ENCODE measurements around the gene ORC5. TPM values are rescaled to one million over a fixed set of nuclear protein-coding genes. Genes with fewer than 3 reads are reported as not detected.

The ORC5 gene
- total RNA-seq, 3 donors from 2014 or later (not counting 1 experiment from before 2014, with no cell fraction given), result 7.3 to 13.6 (median 11.8) TPM

GRCh38 chr7:104209063-104209462 is 1.2 kb upstream of the ORC5 start:
- no peaks in the 10 kb centered on the region for H3K36me3 Mint-ChIP-seq
- Histone ChIP-seq H3K27me3 (ENCODE audit: control insufficient read depth, insufficient read depth, low read length) (no peaks in the 10 kb centered on the region), H3K9me3 (ENCODE audit: control insufficient read depth, insufficient read depth, low read length) (no peaks in the 10 kb centered on the region), H3K4me1 (ENCODE audit: control insufficient read depth, insufficient read depth, low read length) (peaks cover 6% of the 10 kb centered on the region), H3K27ac (ENCODE audit: low read length) (no peak overlapping the region), H3K4me3 (ENCODE audit: low read length) (no peak overlapping the region), H3K36me3 (ENCODE audit: control insufficient read depth, insufficient read depth, low read length) (no peaks in the 10 kb centered on the region)
- peak overlapping the region; percentile 96 to 98 for H3K27ac Mint-ChIP-seq
- H3K4me1 Mint-ChIP-seq, result peaks cover 22 to 27% of the 10 kb centered on the region in 2 donors
- H3K4me3 Mint-ChIP-seq, result peak overlapping the region; percentile 96
- intact Hi-C loops (cut with micrococcal nuclease), result no loop called here
- H3K27me3 Mint-ChIP-seq (ENCODE audit: low read depth in 2 of 2), result peaks cover 11 to 35% of the 10 kb centered on the region in 2 donors
- H3K9me3 Mint-ChIP-seq, result no peaks in the 10 kb centered on the region
- no peak for TF ChIP-seq CTCF (IDR thresholded peaks at IDR 0.05)
- ATAC-seq (no peak), DNase-seq (no peak)
- 90% methylated on average over 3 of the region's 4 CpGs for WGBS (ENCODE audit: insufficient coverage)

- ATAC-seq, result no peak
- Histone ChIP-seq H3K27me3 (ENCODE audit: control insufficient read depth, insufficient read depth, low read length) (no peaks in the 10 kb centered on the region), H3K4me1 (ENCODE audit: control insufficient read depth, insufficient read depth, low read length) (peaks cover 6% of the 10 kb centered on the region), H3K27ac (ENCODE audit: low read length) (peak overlapping the region; percentile 87), H3K36me3 (ENCODE audit: control insufficient read depth, insufficient read depth, low read length) (peaks cover 5% of the 10 kb centered on the region), H3K9me3 (ENCODE audit: control insufficient read depth, insufficient read depth, low read length) (no peaks in the 10 kb centered on the region), H3K4me3 (ENCODE audit: low read length) (peak overlapping the region; percentile 91)
- intact Hi-C loops (cut with micrococcal nuclease), result no loop called here
- Mint-ChIP-seq H3K27me3 (ENCODE audit: low read depth in 2 of 2) (peaks cover 11 to 35% of the 10 kb centered on the region in 2 donors), H3K27ac (peak overlapping the region; percentile 96 to 98), H3K9me3 (no peaks in the 10 kb centered on the region), H3K4me3 (peak overlapping the region; percentile 96), H3K36me3 (no peaks in the 10 kb centered on the region), H3K4me1 (peaks cover 22 to 32% of the 10 kb centered on the region in 2 donors)
- whole genome bisulfite sequencing (ENCODE audit: insufficient coverage), result 44% methylated on average over 7 of the region's 7 CpGs
- peak in 1 of 2 donors; percentile 3 for DNase-seq
- TF ChIP-seq CTCF (IDR thresholded peaks at IDR 0.05), result no peak
Measured at GRCh38 chr7:104208421-104208780, 588 bp upstream of the ORC5 start.

GRCh38 chr7:104207348-104207730 is 474 bp downstream of the ORC5 start:
- no peaks in the 10 kb centered on the region for H3K27me3 ChIP-seq (ENCODE audit: control insufficient read depth, insufficient read depth, low read length)
- peak overlapping the region; percentile 87 for H3K27ac ChIP-seq (ENCODE audit: low read length)
- Mint-ChIP-seq H3K27me3 (ENCODE audit: low read depth in 2 of 2) (peaks cover 8 to 26% of the 10 kb centered on the region in 2 donors), H3K27ac (peak overlapping the region; percentile 96 to 98), H3K9me3 (no peaks in the 10 kb centered on the region), H3K4me3 (peak overlapping the region; percentile 96), H3K36me3 (peaks cover 6% of the 10 kb centered on the region), H3K4me1 (peaks cover 30 to 32% of the 10 kb centered on the region in 2 donors)
- peaks cover 6% of the 10 kb centered on the region for H3K4me1 ChIP-seq (ENCODE audit: control insufficient read depth, insufficient read depth, low read length)
- peak; percentile 59 to 76 (median 71) for ATAC-seq
- peaks cover 15% of the 10 kb centered on the region for H3K36me3 ChIP-seq (ENCODE audit: control insufficient read depth, insufficient read depth, low read length)
- WGBS (ENCODE audit: insufficient coverage), result 3% methylated on average over 10 of the region's 10 CpGs
- no peaks in the 10 kb centered on the region for H3K9me3 ChIP-seq (ENCODE audit: control insufficient read depth, insufficient read depth, low read length)
- peak overlapping the region; percentile 91 for H3K4me3 ChIP-seq (ENCODE audit: low read length)
- DNase-seq, result peak in 1 of 2 donors; percentile 53
- no peak for TF ChIP-seq CTCF (IDR thresholded peaks at IDR 0.05)
- intact Hi-C loops (cut with micrococcal nuclease), result no loop called here

GRCh38 chr7:104206841-104207240 is 972 bp downstream of the ORC5 start:
- Histone ChIP-seq H3K4me3 (ENCODE audit: low read length) (peak overlapping the region; percentile 91), H3K4me1 (ENCODE audit: control insufficient read depth, insufficient read depth, low read length) (peaks cover 6% of the 10 kb centered on the region), H3K27me3 (ENCODE audit: control insufficient read depth, insufficient read depth, low read length) (no peaks in the 10 kb centered on the region), H3K27ac (ENCODE audit: low read length) (peak overlapping the region; percentile 87), H3K36me3 (ENCODE audit: control insufficient read depth, insufficient read depth, low read length) (peaks cover 19% of the 10 kb centered on the region), H3K9me3 (ENCODE audit: control insufficient read depth, insufficient read depth, low read length) (no peaks in the 10 kb centered on the region)
- Mint-ChIP-seq H3K27me3 (ENCODE audit: low read depth in 2 of 2) (peaks cover 6 to 23% of the 10 kb centered on the region in 2 donors), H3K4me3 (peak overlapping the region; percentile 96), H3K4me1 (peaks cover 31 to 32% of the 10 kb centered on the region in 2 donors), H3K9me3 (no peaks in the 10 kb centered on the region), H3K27ac (peak overlapping the region; percentile 96 to 98), H3K36me3 (peaks cover 6% of the 10 kb centered on the region)
- no peak for ATAC-seq
- intact Hi-C loops (cut with micrococcal nuclease), result no loop called here
- no peak for TF ChIP-seq CTCF (IDR thresholded peaks at IDR 0.05)
- 46% methylated on average over 6 of the region's 6 CpGs for WGBS (ENCODE audit: insufficient coverage)
- DNase-seq, result peak in 1 of 2 donors; percentile 4

All from natural killer cell (primary cell).